ENCODE measurements around the gene GNG3.
"Not testable (repeated sequence)": the region's sequence is repeated elsewhere in the genome, so short reads cannot be mapped to it uniquely, and the experiment has no call there.

The GNG3 gene

GRCh38 chr11:62707277-62707861 lies at the start of gene GNG3, which contains the start of gene BSCL2:
TSS of gene GNG3 (plus strand) at chr11:62707676. CDS start at chr11:62708296, 620 bp downstream.
TSS of gene BSCL2 (minus strand) at chr11:62707424. CDS start at chr11:62707195, 229 bp downstream.
- peak; percentile 20 for DNase-seq

- DNase-seq = peak; percentile 31
These were observed 42.9 kb upstream of the GNG3 start for GRCh38 chr11:62664405-62665074.

GRCh38 chr11:62665075-62665598 lies 42.3 kb upstream of the GNG3 start, which contains the start of the genes C11orf98 and CSKMT:
TSS of gene C11orf98 (minus strand) at chr11:62665210. CDS start at chr11:62665169, 41 bp downstream.
TSS of gene CSKMT (plus strand) at chr11:62665312. CDS start at chr11:62665880, 568 bp downstream.
- peak; percentile 78 for DNase-seq

GRCh38 chr11:62665599-62666258 lies 41.7 kb upstream of the GNG3 start:
- DNase-seq = no peak

- DNase-seq = no peak
These were observed 41.1 kb upstream of the GNG3 start for GRCh38 chr11:62666259-62666926.

GRCh38 chr11:62667460-62667859 lies 40.0 kb upstream of the GNG3 start:
- DNase-seq = no peak

- no peak for DNase-seq
These were observed 37.9 kb upstream of the GNG3 start for GRCh38 chr11:62669420-62670161.

- no peak for DNase-seq
These were observed 36.3 kb upstream of the GNG3 start for GRCh38 chr11:62671236-62671607.

- DNase-seq = peak; percentile 54
These were observed 35.7 kb upstream of the GNG3 start, which contains the start of the genes LBHD1 and UQCC3 for GRCh38 chr11:62671608-62672389. TSS of gene LBHD1 (minus strand) at chr11:62672267. CDS start at chr11:62670031, 2,236 bp downstream. TSS of gene UQCC3 (plus strand) at chr11:62671673. CDS start at chr11:62671746, 73 bp downstream.

- no peak for DNase-seq
These were observed 34.3 kb upstream of the GNG3 start for GRCh38 chr11:62673196-62673525.

GRCh38 chr11:62675415-62675814 lies 32.1 kb upstream of the GNG3 start:
- DNase-seq = not testable (repeated sequence)

GRCh38 chr11:62676698-62677097 lies 30.8 kb upstream of the GNG3 start:
- no peak for DNase-seq

- no peak for DNase-seq
These were observed 30.3 kb upstream of the GNG3 start for GRCh38 chr11:62677156-62677555.

- DNase-seq = no peak
These were observed 29.8 kb upstream of the GNG3 start for GRCh38 chr11:62677714-62678113.

- no peak for DNase-seq
These were observed 29.1 kb upstream of the GNG3 start for GRCh38 chr11:62678433-62678769.

- peak; percentile 80 for DNase-seq
These were observed 28.4 kb upstream of the GNG3 start, which contains the start of gene UBXN1 for GRCh38 chr11:62678770-62679696. TSS of gene UBXN1 (minus strand) at chr11:62679073. CDS start at chr11:62678923, 150 bp downstream.

GRCh38 chr11:62680825-62681240 lies 26.6 kb upstream of the GNG3 start:
- DNase-seq = no peak

GRCh38 chr11:62682518-62682917 lies 25.0 kb upstream of the GNG3 start:
- no peak for DNase-seq

- DNase-seq = no peak
These were observed 19.7 kb upstream of the GNG3 start for GRCh38 chr11:62687508-62688396.

Measured in NCI-H187 treated with DMSO at 0.1 percent for 48 hours (cell line).